22Rv1 (cell line): ENCODE results near the gene PMPCA.

Experiments used
- ZFX ChIP-seq: fragments of 450-650 bp; IDR thresholded peaks from 2 replicates; pipeline ENCODE4 v1.6.1; 2017; ENCODE audit warnings: antibody characterized with exemption, borderline replicate concordance
- TF ChIP-seq, protein P1 (sequence below): fragments of 450-650 bp; IDR thresholded peaks from 2 replicates; pipeline ENCODE4 v1.5.1; 2017; ENCODE audit warnings: mild to moderate bottlenecking

DNA sequence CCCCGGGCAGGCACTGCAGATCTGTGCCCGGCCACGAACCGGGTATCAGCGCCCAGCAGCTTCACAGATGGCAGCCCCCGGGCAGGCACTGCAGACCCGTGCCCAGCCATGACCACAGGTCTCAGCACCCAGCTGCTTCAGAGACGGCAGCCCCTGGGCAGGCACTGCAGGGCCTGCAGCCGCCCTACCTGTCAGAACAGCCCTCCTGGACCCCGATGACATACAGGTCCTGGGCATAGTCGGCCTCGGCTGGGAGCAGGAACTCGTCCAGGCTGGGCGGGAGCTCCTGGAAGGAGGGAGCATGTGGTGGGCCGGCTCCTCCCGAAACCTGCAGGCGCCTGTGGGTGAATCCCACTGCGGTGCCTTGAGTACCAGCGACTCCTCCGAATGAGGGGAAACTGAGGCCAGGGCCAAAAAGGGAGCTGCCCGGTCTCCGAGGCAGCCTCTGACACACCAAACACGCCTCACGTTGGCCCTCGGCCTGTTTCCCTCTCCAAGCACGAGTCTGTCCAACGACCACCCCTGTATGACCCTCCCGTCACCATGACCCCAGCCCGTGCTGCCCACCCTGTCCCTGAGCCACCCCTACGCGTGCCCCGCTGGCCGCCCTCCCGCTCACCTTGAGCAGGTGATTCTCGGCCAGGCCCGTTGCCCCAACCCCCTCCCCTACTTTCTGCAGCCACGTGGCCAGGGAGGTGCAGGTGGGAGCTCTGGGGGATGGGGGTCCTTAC is 23.6 kb downstream of the PMPCA start:
- TF ChIP-seq, protein P1, sequence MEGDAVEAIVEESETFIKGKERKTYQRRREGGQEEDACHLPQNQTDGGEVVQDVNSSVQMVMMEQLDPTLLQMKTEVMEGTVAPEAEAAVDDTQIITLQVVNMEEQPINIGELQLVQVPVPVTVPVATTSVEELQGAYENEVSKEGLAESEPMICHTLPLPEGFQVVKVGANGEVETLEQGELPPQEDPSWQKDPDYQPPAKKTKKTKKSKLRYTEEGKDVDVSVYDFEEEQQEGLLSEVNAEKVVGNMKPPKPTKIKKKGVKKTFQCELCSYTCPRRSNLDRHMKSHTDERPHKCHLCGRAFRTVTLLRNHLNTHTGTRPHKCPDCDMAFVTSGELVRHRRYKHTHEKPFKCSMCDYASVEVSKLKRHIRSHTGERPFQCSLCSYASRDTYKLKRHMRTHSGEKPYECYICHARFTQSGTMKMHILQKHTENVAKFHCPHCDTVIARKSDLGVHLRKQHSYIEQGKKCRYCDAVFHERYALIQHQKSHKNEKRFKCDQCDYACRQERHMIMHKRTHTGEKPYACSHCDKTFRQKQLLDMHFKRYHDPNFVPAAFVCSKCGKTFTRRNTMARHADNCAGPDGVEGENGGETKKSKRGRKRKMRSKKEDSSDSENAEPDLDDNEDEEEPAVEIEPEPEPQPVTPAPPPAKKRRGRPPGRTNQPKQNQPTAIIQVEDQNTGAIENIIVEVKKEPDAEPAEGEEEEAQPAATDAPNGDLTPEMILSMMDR, result no peak
- no peak for TF ChIP-seq ZFX
